Smooth muscle cell of the pulmonary artery (primary cell): ENCODE measurements around the gene MYRFL. TPM values are rescaled to one million over a fixed set of nuclear protein-coding genes. Genes with fewer than 3 reads are reported as not detected.

Source experiments
- total RNA-seq: library from RNA; depleted of rRNA; stranded (reverse); fragments of >200 nt; gene quantifications from 2 replicates; pipeline ENCODE4 v1.2.3, GENCODE V29; 2014

Gene MYRFL
- total RNA-seq = 0.07 TPM in 1 of 2 replicates, not detected in the other

GRCh38 chr12:69824966-69825560 lies at the start of gene MYRFL:
Gene MYRFL, plus strand, starts transcription at chr12:69825227. Its CDS starts 291 bp downstream, at chr12:69825518.

Other genes with a start within 250 kb of the MYRFL start
- gene CCT2, start 239.8 kb upstream of the MYRFL start, total RNA-seq = 174 and 179 TPM in 2 replicates
- not detected in 2 replicates for gene LRRC10, start 214.3 kb upstream of the MYRFL start, total RNA-seq
- not detected in 2 replicates for gene BEST3, start 125.9 kb upstream of the MYRFL start, total RNA-seq
- gene RAB3IP, start 86.4 kb upstream of the MYRFL start, total RNA-seq = 2.8 and 3.4 TPM in 2 replicates